HG03175 (cell line): Measurements from ENCODE around the gene ST6GALNAC2.
"Not testable (repeated sequence)": the region's sequence is repeated elsewhere in the genome, so short reads cannot be mapped to it uniquely, and the experiment has no call there.

Source experiments
- ATAC-seq: cut with Tn5 transposase; IDR thresholded peaks from one replicate; pipeline ENCODE4 v1.9.1; 2021; ENCODE audit warnings: mild to moderate bottlenecking, moderate library complexity; ENCODE audit not compliant: unreplicated experiment

Gene ST6GALNAC2

DNA sequence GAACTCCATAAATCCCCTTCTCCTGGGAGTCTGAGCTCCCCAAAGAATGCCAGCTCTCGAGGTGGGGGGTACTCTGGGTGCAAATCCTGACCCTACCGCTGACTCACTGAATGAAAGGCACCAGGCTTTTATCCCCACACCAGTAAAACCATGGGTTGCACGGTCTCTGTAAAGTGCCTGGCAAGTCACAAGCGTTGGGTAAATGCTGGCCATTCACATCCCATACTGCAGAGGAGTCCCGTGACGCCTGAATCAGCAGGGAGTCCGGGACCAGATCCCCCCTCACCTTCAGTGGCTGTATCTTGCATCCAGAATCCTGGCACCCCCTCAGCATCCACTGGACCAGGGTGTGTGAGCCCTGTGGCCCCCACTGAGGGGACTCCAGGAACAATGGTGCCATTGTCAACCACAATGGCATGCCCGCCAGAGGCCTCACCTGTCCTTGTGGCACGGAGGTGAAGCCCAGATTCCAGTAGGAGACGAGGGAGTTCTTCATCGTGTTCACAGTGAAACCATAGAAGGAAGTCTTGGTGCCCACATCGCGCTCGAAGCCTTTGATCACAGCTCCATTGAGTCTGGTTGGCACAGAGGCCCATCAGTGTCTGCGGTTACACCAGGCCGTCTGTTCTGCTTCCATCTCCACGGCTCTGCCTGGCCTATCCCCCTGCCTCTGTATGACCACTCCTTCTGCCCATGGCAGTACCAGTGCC is 13.3 kb downstream of the ST6GALNAC2 start:
- no peak for ATAC-seq

DNA sequence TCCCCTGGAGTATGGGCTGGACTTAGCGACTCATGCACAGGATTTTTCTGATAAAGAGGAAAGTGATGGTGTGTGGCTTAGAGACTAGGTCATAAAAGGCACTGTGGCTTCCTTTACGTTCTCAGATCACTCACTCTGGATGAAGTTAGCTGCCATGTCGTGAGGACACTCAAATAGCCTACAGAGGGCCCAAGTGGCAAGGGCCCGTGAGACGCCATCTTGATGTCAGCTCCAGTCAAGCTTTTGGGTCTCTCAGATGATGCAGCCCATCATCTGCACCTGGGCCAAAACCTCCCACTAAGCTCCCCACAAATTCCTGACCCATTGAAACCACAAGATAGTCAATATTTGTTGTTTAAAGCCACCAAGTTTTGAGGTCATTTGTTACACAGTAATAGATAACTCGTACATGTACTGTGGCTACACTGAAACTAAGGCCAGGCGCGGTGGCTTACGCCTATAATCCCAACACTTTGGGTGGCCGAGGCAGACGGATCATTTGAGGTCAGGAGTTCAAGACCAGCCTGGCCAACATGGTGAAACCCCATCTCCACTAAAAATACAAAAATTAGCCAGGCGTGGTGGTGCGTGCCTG is 14.7 kb downstream of the ST6GALNAC2 start:
- no peak for ATAC-seq

DNA sequence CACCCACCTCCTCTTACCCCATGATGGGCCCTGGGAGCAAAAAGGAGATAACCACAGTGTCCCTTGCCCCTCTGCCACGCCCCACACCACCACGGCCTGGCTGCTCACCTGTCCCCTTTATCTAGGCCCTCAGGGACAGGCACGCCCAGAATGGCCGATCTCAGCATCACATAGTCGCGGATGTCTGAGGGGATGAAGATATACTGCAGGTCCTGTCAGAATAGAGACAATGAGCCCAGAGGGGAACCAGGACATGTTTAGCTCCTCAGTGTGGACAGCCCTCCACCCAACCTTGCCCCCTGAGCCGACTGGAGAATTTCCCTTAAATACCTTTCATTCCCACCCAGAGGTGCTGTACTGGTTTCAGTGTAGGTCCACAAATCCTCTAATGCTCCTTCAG is 15.2 kb downstream of the ST6GALNAC2 start:
- ATAC-seq, result no peak

DNA sequence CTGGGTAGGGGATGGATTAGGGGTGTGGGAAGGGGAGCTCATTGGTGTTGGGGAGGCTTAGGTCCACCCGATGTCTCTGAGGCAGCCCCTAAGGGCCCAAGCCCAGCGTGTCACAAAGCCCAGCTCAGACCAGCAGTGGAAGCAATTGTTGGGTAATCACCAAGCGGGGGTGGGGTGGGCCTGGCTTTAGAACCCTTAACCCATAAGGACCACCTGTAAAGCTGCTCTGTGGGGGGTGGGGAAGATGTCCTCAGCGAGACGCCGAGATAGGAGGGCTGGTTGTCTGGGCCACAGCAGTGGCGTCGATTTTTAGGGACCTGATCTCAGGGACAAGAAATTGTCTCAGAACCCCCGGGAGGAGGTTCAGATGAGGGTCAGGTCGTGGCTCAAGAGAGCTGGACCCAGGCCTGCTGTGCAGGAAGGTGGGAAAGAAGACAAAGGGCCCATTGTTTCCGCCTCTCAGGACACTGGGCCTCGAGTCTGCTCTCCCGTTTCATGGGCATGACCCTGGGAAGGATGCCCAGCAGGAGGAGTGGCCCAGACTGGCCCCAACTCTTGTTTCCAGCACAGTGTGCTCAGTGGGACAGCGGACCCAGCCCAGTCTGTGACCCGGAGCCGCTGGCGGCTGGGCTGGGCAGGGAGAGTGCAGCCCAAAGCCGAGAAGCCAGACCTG is 15.9 kb downstream of the ST6GALNAC2 start:
- no peak for ATAC-seq

DNA sequence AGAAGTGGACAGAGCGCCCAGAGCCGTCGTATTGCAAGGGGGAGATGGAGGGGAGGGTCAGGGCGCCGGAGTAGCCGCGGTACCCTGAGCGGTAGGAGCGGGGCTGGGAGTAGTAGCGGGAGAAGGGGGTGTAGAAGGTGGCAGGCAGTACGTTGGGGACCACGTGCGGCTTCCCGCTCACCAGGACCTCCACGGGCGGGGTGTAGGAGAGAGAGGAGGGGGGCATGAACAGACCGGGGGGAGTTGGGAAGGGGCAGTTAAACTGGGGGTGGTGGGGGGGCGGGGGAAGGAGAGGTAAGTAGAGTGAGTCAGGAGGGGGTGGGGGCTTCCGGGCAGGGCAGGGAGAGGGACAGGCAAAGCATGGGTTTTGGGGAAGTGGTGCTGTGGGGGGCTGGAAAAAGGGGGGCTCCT is 16.8 kb downstream of the ST6GALNAC2 start:
- ATAC-seq, result no peak

DNA sequence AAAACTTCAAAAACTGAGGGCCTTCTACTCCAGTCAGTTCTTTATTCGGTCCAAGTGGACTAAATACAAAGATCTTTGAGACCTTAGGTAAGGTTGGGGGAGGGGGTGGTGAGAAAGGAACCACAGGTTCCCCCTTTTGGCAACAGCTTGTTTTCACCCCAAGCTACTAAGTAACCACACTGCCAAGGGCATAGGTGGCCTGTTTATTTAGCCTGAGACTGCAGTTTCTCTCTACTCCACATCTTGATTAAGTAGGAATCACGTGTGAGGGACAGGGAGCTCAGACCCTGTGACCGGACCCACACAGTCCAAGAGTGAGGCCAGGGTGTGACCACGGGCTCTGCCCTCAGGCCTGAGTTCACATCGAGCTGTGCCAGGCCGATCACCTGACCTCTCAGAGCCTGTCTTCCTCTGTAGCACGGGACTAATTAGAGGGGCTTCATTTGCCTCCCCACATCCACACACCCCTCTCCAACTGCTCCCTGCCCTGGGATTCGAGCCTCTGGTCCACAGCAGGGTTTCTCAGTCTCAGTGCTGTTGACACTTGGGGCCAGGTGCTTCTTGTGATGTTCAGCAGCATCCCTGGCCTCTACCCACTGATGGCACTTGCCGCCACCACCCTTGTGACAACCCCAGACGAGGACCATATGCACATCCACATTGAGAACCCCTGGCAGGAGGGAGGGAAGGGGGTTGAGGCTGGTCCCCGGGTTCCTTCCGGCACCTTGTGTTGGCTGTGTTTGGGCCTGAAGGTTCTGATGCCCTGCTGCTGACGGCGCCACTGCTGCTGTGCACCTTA is 17.8 kb downstream of the ST6GALNAC2 start:
- no peak for ATAC-seq

DNA sequence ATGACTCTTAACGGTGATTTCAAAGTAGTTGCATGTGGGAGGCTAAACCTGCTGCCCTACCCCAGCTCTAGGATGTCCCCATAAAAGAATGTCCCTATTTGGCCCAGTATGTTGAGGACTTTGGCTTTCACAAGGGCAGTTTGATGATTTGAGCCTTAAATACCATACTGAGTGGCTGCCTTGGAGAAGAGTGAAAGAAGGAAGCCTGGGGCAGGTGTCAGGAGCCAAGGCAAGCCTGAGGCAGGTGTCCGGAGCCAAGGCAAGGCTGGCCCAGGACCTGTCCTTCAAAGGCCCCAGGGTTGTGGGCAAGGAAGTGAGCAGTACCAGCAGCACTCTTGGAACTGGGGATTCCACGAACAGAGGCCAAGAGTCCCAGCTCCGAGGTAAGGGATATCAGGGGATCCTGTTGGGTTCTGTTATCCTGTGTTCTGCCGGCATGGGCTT is 18.6 kb downstream of the ST6GALNAC2 start:
- ATAC-seq, result no peak

DNA sequence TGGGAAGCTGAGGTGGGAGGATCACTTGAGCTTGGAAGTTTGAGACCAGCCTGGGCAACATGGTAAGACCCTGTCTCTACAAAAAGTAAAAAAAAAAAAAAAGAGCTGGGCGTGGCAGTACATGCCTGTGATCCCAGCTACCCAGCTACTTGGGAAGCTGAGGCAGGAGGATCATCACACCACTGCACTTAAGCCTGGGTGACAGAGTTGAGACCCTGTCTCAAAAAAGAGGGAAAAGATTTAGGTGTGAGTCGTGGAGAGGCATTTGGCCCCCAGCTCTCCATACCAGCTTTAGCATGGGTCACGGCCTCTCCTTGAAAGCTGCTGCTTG is 19.1 kb downstream of the ST6GALNAC2 start:
- ATAC-seq, result no peak

DNA sequence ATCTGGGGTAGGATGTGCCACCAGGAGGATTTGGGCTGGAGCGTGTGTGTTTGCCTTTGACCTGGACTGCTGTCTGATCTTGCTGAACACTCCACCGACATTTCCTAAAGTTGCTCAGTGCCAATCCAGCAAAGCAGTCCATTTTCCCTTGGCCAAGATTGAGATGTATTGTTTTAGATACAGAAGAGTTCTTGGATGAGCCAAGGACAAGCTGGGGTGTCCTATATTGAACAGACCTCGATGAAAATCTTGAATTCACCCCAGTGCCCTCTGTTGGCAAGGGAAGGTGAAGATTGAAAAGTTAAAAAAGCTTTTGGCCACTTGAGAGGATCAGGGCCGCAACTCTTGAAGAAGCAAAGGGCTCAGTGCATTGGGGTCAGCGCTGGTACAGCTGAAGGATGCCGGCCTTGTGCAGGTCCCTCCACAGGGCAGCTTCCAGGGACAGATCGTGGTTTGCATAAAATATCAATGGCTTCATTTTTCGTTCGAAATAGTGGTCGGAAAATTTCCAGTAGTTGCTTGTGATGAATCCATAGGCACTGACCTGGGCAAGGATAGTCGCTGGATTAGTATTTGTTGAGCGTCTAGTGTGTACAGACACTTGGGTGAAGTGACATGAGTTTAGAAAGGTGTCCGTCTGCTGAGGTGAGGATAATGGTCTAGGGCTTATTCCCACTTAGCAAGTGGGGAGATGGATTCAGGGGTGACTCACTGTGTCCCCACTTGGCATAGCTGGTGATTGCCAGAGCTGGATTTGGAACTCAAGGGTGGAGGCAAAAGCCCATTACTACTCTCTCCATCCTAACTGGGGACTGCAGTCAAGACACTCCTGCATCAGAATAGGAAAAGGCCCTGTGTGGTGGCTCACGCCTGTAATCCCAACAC is 19.7 kb downstream of the ST6GALNAC2 start:
- ATAC-seq, result no peak

DNA sequence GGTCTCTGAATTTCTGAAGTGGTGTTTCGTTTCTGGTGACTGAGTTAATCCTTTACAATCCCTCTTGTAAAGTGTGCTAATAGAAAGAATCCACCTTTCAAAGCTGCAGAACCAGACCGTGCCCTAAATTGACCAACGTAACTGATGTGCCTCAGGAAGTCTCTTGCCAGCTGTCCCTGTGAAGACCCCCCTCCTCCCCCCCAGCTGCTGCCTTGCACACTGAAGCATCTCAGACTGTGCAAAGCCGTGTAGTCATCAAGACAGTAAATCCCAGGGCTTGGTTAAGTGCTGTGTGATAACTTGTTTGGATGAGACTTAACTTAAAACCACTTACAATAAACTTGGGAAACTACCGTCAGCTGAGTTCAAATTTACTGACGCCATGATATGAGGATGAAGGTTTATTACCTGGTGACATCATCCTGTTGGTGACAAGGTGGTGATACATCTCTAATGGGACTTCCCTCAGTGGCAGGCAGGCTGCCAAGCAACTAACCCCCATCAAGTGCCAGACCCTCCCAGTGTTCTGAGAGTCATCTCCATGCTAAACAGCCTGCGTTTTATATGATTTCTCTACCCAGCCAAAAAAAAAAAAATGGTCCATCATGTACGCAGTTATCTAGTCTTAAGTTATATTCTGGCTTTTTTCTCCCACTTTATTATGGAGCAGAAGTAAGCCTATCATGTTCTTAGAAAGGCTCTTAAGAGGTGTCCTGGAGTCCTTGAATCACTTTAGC is 20.5 kb downstream of the ST6GALNAC2 start:
- not testable (repeated sequence) for ATAC-seq

DNA sequence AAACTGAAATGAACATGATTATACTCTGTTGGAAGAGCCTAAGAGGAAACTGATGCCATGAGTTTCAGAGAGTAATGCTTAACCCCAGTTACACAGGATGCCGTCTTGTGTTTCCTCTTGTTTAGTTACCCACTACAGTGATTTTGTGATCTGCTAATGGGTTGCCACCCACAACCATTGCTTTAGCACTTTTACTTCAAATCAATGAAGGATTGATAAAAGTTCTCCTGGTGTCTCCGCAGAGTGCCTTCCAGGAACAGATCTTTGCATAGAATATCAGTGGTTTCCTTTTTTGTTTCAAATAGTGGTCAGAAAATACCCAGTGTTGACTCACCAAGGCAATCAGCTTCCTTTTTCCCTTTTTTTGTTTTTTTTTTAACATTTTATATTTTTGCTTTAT is 22.3 kb downstream of the ST6GALNAC2 start:
- not testable (repeated sequence) for ATAC-seq

DNA sequence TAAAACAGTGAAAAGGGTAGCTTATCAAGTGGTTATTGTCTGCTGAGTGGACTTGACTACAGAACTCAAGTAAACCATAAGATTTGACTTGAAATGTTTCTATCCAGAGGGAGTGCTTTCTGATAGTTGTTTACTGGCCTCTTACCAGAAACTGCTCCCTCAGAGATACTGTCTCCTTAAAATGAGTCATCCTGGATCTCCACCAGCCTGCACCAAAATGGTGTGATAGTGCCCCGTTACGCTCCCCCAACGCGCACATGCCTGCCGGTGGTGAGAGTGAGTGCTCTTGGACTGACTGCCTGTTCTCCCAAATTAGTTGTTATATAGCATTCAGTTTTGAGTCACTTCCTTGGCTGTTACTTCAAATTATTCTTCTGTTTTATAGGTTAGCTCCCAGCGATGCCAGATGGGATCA is 22.9 kb downstream of the ST6GALNAC2 start:
- ATAC-seq, result no peak

DNA sequence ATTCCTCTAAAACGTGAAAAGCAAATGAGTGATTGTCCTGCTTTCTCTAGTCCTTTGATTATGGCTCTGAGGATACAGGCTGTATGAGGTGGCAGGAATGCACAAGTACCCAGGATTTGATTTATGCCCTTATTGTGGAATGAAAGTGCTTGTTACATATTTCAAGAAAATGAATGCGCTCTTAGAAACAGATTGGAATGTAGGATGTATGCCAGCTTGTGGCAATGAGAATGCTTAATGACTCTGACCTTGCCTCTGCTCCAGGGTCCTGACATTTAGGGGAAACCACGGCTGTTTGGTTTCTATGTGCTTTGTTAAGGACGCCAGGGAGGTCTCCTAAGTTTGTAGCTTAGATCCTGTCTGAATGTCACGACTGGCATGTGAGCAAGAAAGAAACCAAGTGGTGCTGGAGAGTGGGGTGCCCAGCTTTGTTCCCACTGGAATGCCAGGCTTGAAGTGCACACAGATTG is 23.8 kb downstream of the ST6GALNAC2 start:
- no peak for ATAC-seq

DNA sequence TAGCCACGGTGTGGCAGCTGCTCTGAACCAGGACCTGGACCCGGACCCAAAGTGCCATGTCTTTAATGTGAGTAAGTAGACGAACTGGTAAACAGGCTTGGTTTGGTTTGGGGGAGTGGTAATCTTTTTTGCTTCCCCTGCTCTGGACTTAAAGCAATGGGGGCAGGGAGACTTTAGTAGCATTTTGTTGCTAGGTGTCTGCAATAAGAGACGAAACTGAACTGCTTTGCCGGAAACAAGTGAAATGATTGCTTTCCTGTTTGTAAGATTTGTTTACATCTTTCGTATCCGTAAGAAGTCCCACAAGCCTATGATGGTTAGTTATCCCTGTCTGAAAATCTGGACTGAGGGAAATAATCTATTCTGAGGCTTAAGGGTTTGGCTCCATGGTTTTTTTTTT is 24.3 kb downstream of the ST6GALNAC2 start:
- no peak for ATAC-seq

DNA sequence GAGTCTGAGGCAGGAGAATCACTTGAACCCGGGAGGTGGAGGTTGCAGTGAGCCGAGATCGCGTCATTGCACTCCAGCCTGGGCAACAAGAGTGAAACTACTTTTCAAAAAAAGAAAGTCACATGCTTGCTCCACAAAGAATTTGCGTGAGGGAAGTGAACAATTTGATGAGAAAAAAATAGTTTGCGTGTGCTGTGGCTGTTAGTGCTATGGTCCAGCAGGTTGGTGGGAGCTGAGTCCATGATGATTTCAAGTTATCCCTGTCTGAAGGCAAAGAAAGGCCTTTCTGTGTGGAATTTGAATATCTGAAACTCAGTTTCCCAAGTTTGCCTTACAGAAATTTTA is 24.8 kb downstream of the ST6GALNAC2 start:
- ATAC-seq, result no peak

DNA sequence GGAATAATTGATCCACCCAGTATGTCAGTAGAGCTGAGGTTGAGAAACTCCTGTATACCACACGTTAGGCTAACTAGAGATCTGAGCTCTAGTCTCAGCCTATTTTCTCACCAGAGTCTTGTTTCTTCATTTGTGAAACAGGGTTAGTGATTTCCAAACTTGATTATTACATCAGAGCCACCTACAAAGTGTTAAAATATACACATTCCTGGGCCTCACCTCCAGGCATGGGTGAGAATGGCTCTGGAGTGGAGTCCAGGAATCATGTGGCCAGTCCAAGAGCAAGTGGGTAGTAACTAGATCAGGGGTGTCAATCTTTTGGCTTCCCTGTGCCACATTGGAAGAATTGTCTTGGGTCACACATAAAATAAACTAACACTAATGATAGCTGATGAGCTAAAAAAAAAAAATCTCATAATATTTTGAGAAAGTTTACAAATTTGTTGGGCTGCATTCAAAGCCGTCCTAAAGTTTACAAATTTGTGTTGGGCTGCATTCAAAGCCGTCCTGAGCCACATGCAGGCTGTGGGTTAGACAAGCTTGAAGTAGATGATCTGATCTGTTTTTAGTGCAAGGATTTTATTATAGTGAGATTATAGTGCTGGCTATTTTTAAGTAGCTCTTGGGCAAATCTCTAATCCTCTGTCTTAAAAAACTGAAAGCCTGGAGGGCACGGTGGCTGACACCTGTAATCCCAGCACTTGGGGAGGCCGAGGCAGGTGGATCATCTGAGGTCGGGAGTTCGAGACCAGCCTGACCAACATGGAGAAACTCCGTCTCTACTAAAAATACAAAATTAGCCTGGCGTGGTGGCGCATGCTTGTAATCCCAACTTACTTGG is 25.4 kb downstream of the ST6GALNAC2 start:
- ATAC-seq, result no peak

DNA sequence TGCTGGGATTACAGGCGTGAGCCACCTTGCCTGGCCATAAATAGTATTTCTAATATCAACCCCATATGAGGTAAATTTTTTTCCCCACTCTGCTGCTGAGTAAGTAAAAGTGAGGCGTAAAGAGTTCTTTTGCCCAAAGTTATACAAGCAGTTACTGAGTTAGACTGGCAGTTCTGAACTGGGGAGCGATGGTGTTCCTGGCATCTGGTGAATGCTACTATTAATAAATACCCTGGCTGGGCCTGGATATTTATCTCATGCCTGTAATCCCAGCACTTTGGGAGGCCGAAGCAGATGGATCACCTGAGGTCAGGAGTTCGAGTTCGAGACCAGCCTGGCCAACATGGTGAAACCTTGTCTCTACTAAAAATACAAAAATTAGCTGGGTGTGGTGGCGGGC is 26.2 kb downstream of the ST6GALNAC2 start:
- not testable (repeated sequence) for ATAC-seq

DNA sequence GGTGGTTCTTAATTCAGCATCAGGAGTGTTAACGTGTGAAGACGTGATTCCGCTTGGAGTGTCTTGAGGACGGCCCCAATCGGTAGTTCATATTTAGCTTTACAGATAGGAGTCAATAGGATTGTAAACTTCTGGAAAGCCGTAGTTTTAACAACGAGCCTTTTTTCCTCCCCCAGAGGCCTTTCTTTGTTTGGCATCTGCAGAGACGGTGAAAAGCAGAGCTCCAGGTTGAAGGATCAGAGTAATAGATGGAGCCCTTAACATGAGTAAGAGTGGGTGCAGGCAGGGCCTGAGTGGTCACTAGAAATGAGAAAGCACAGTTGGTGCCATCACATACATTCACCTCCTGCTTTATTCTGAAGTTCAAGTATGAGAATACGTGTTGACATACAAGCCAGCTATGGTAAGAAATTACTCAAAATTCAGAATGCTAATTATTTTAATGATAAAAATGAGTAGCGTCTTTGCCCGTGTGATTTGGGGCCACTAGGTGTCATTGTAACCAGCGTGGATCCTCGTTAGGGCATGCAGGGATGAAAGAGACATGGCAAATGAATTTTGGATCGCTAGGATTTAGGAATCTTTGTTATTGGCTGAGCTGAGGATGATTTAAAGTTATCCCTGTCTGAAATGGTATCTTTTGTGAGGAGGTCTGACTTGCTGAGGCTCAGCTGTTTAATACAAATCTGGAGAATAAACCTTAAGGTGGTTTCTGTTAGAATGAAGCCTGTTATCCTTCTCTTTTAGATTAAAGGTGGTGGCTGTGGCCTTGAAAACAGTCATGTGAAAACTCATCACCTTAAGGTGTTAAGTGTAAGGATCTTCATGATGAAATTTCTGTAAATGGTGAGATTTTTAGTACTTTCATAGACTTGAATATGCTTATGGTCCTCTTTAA is 27.2 kb downstream of the ST6GALNAC2 start:
- ATAC-seq, result no peak
